Karpas-422 (cell line): ENCODE measurements around the gene BRSK2. TPM values are rescaled to one million over a fixed set of nuclear protein-coding genes. Genes with fewer than 3 reads are reported as not detected.
A peak's percentile ranks its signal among the peaks of the same experiment; 100 is the strongest.

Source experiments
- DNase-seq: peaks from one replicate; pipeline ENCODE4 v3.0.0-alpha.2; 2015
- H2AFZ ChIP-seq: fragments of 200-600 bp; sonication (generic); 2 replicates; pipeline ENCODE4 v1.6.1; 2014; ENCODE audit warnings: antibody characterized with exemption, low read length, mixed read lengths
- H3K27ac ChIP-seq: fragments of 200-600 bp; sonication (generic); 2 replicates; pipeline ENCODE4 v1.5.1; 2014; ENCODE audit warnings: mild to moderate bottlenecking, low read length, moderate library complexity
- H3K27me3 ChIP-seq: fragments of 200-600 bp; sonication (generic); 2 replicates; pipeline ENCODE4 v1.6.1; 2014; ENCODE audit warnings: low read length, mixed read lengths
- H3K36me3 ChIP-seq: fragments of 200-600 bp; sonication (generic); 2 replicates; pipeline ENCODE4 v1.6.1; 2014; ENCODE audit warnings: low read length, mixed read lengths; ENCODE audit not compliant: insufficient read depth
- H3K4me1 ChIP-seq: fragments of 200-600 bp; sonication (generic); 2 replicates; pipeline ENCODE4 v1.6.1; 2014; ENCODE audit warnings: mild to moderate bottlenecking, low read length, mixed read lengths
- H3K4me2 ChIP-seq: fragments of 200-600 bp; sonication (generic); 2 replicates; pipeline ENCODE4 v1.6.1; 2014; ENCODE audit warnings: low read length, low read depth, mild to moderate bottlenecking; ENCODE audit not compliant: poor library complexity, severe bottlenecking
- H3K4me3 ChIP-seq: fragments of 200-600 bp; sonication (generic); 2 replicates; pipeline ENCODE4 v1.5.1; 2014; ENCODE audit warnings: mild to moderate bottlenecking, antibody characterized with exemption, low read length, mixed read lengths
- H3K79me2 ChIP-seq: fragments of 200-600 bp; sonication (generic); 2 replicates; pipeline ENCODE4 v1.6.1; 2014; ENCODE audit warnings: mild to moderate bottlenecking, low read length, mixed read lengths
- H3K9ac ChIP-seq: fragments of 200-600 bp; sonication (generic); 2 replicates; pipeline ENCODE4 v1.6.0; 2014; ENCODE audit warnings: low read length
- H3K9me2 ChIP-seq: fragments of 200-600 bp; sonication (generic), shearing (Covaris generic); replicated peaks from 2 replicates; pipeline ENCODE4 v1.6.0; 2014; ENCODE audit warnings: mild to moderate bottlenecking, low read length, moderate library complexity; ENCODE audit not compliant: insufficient read depth
- H3K9me3 ChIP-seq: fragments of 300-700, 200-600 bp; sonication (generic); 2 replicates; pipeline ENCODE4 v1.6.1; 2014; ENCODE audit warnings: low read length, mixed read lengths
- H4K20me1 ChIP-seq: fragments of 200-600 bp; sonication (generic); 2 replicates; pipeline ENCODE4 v1.6.1; 2014; ENCODE audit warnings: mild to moderate bottlenecking, antibody characterized with exemption, low read length, low read depth; ENCODE audit not compliant: insufficient read depth
- total RNA-seq: library from RNA; depleted of rRNA; stranded (reverse); fragments of >200 nt; shearing (Covaris generic); gene quantifications from 2 replicates; pipeline ENCODE4 v1.2.3, GENCODE V29; 2014; ENCODE audit warnings: low replicate concordance

BRSK2 gene
- total RNA-seq, 1 experiment from 2014 or later = not detected

DNA sequence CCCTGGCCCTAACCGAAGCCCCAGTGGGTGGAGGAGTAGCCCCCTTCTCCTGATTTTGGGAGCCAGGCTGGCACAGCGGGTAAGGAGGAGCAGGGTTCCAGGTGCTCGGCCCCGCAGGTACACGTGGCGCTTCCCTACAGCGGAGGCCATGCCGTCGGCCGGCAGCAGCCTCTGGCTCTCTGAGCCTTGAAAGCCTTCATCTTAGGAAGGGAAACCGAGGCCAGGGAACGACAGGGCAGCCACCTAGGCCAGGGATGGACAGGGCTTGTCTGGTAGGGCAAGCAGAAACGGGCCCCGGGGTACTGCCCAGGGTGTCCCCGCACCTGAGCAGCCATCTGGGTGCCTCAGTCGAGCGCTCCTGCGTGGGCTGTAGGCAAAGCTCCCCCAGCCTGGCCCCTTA lies 68.1 kb downstream of the BRSK2 start:
- Histone ChIP-seq H3K9me3 (no peaks in the 10 kb centered on the region), H3K4me1 (no peaks in the 10 kb centered on the region), H3K9me2 (no peaks in the 10 kb centered on the region), H3K36me3 (no peaks in the 10 kb centered on the region), H3K4me2 (no peak overlapping the region), H3K27me3 (no peaks in the 10 kb centered on the region), H3K4me3 (no peak overlapping the region), H3K79me2 (no peaks in the 10 kb centered on the region), H2AFZ (no peak overlapping the region), H3K9ac (no peak overlapping the region), H4K20me1 (peaks cover 9% of the 10 kb centered on the region; the same call in 1 of the 2 replicates), H3K27ac (no peak overlapping the region)
- no peak for DNase-seq

DNA sequence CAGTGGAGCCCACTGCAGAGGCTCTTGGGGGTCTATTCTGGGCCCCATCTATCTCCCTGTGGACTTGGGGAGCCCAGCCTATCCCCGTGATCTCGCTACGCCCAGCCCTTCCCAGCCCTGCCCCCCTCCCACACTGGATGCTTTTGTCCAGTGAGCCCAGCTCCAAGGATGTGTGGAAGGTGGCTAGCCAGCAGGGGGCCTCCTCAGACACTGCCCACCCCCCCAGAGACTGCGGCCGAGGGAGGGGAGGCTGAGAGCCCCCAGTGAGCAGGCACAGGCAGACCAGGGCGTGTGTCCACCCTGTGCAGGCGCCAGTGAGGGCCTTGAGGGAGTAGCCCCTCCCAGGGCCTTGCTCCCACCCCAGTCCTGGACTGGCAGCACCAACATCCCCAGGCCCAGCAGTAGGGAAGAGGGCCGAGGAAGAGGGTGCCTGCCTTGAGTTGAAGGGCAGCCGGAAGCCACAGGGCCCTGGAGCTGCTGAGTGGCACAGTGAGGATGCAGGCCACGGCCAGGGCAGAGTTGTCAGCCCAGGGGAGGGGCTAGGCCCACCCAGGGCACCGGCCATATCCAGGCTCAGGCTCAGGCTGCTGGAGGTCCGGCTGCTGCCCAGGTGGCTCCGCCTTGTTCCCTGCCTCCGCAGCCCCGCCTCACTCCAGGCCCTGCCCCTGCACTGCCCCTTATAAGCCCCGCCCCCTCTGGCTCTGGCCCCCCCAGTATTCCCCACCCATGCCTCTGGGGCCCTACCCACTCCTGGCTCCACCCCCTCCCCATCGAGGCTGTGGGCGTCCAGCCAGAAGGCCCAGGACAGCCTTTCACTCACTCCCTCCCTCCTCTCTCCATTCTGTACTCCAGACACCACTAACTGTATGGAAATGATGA lies 68.8 kb downstream of the BRSK2 start:
- Histone ChIP-seq H3K4me2 (no peak overlapping the region), H3K9me3 (no peaks in the 10 kb centered on the region), H3K79me2 (no peaks in the 10 kb centered on the region), H3K27ac (no peak overlapping the region), H3K36me3 (no peaks in the 10 kb centered on the region), H3K4me3 (no peak overlapping the region), H3K9me2 (no peaks in the 10 kb centered on the region), H4K20me1 (peaks cover 9% of the 10 kb centered on the region; the same call in 1 of the 2 replicates), H3K4me1 (no peaks in the 10 kb centered on the region), H3K9ac (no peak overlapping the region), H2AFZ (no peak overlapping the region), H3K27me3 (no peaks in the 10 kb centered on the region)
- peak; percentile 57 for DNase-seq

DNA sequence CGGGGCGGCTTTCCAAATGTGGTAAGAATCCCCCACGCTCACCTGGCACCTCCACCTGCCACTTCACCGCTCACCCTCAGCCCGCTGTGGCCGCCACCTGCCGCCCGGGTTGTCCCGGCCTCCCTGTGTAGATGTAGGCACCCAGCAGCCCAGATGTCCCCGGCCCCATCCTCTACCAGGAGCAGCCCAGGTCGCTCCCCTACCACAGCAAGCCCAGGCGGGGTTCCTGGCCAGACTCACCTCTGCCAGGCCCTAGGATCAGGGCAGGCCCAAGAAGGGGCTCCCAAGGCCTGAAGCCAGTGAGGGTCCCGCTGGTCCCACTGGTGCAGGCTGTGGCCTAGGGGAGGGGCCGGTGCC lies 69.5 kb downstream of the BRSK2 start:
- no peak for DNase-seq
- Histone ChIP-seq H2AFZ (no peak overlapping the region), H3K9me3 (no peaks in the 10 kb centered on the region), H3K4me1 (no peaks in the 10 kb centered on the region), H3K36me3 (no peaks in the 10 kb centered on the region), H3K4me2 (no peak overlapping the region), H4K20me1 (peaks cover 9% of the 10 kb centered on the region; the same call in 1 of the 2 replicates), H3K9ac (no peak overlapping the region), H3K27ac (no peak overlapping the region), H3K27me3 (no peaks in the 10 kb centered on the region), H3K9me2 (no peaks in the 10 kb centered on the region), H3K4me3 (no peak overlapping the region), H3K79me2 (no peaks in the 10 kb centered on the region)

DNA sequence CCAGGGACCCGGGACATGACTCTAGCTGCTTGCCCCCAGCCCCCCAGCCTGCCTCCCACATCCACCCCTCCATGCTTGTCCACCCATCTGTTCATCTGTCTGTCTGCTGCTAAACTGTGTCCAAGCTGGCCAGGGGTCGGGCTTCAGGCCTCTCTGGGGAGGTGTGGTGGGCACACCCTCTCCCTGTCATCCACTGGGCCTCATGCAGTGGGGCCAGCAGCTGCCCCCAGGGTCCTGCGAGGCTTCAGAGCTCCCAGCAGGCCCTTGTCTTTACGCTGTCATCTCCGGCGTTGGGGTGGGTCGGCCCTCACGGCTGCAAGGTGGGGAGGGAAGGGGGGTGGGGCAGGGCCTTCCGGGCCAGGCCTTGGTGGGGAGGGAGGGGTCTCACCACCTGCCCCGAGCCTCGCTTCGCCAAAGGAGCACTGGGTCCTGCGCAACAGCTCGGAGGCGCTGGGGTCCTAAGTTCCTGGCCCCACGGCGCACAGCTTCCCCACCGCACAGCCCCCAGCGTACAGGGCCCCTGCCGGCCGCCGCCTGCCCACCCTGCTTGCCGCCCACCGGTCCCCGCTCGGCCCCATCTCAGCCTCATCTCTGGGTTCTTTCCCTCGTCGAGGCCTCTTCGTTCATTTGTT lies 70.1 kb downstream of the BRSK2 start:
- Histone ChIP-seq H3K4me1 (no peaks in the 10 kb centered on the region), H3K79me2 (no peaks in the 10 kb centered on the region), H3K4me2 (no peak overlapping the region), H3K27ac (no peak overlapping the region), H3K27me3 (no peaks in the 10 kb centered on the region), H3K9me2 (no peaks in the 10 kb centered on the region), H2AFZ (no peak overlapping the region), H3K36me3 (no peaks in the 10 kb centered on the region), H3K9me3 (no peaks in the 10 kb centered on the region), H3K9ac (no peak overlapping the region), H3K4me3 (no peak overlapping the region), H4K20me1 (peaks cover 5% of the 10 kb centered on the region; the same call in 1 of the 2 replicates)
- no peak for DNase-seq

DNA sequence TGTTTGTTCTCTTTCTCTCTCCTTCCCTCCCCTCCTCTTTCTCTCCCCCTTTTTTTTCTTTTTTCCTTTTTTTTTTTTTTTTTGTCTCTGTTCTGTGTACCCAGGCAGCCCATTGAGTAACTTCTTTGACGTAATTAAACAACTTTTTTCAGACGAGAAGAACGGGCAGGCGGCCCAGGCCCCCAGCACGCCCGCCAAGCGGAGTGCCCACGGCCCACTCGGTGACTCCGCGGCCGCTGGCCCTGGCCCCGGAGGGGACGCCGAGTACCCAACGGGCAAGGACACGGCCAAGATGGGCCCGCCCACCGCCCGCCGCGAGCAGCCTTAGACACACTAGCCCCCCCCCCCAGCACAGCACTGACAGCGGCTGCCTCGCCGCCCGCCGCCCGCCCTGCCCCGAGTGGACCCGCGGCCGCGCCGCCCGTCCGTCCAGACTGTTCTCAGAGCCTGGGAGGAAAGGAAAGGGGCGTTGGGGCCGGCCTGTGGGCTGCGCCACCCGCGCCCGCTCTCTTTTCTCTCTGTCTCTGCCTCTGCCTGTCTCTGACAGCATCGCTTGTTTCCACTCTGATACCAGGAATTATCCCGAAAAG lies 70.8 kb downstream of the BRSK2 start:
- H3K4me3 ChIP-seq = no peak overlapping the region
- no peaks in the 10 kb centered on the region for H3K36me3 ChIP-seq
- no peaks in the 10 kb centered on the region for H3K9me3 ChIP-seq
- H3K79me2 ChIP-seq = no peaks in the 10 kb centered on the region
- no peaks in the 10 kb centered on the region for H3K27me3 ChIP-seq
- H3K4me2 ChIP-seq = no peak overlapping the region
- no peak for DNase-seq
- peaks cover 5% of the 10 kb centered on the region; the same call in 1 of the 2 replicates for H4K20me1 ChIP-seq
- no peaks in the 10 kb centered on the region for H3K9me2 ChIP-seq
- no peak overlapping the region for H3K9ac ChIP-seq
- no peak overlapping the region for H3K27ac ChIP-seq
- H2AFZ ChIP-seq = no peak overlapping the region
- no peaks in the 10 kb centered on the region for H3K4me1 ChIP-seq

DNA sequence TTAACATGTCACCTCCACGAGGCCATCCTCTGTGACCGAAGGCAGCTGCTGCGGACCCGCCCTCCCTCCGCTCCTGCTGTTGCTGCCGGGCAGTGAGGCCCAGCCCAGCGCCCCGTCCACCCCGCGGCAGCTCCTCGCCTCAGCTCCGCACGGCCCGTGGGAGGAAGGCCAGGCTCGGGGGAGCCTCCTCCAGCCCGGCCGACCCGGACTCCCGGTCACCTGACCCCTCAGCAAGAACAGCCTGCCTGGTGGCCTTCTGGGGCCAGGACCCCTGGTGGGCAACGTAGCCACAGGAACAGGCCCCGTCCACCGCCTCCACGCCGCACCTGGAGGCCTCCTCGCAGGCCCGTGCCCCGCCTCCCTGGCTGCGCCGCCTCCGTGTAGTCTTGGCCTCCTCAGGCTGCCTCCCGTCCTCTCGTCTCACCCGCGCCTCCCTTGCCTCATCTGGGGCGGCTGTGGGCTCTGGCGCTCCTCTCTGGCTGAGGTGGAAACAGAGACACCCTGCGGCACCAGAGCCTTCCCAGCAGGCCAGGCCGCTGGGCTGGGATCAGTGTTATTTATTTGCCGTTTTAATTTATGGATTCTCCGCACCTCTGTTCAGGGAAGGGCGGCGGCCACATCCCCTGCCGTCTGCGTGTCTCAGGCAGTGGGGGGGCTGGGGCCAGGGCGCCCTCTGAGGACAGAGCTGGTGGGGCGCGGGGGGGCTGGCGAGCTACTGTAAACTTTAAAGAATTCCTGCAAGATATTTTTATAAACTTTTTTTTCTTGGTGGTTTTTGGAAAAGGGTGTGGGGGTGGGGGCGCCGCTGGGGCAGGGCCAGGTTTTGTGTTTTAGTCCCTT lies 71.5 kb downstream of the BRSK2 start:
- H3K9ac ChIP-seq = no peak overlapping the region
- no peak for DNase-seq
- H3K79me2 ChIP-seq = no peaks in the 10 kb centered on the region
- peaks cover 5% of the 10 kb centered on the region; the same call in 1 of the 2 replicates for H4K20me1 ChIP-seq
- H3K4me3 ChIP-seq = no peak overlapping the region
- no peaks in the 10 kb centered on the region for H3K9me3 ChIP-seq
- no peak overlapping the region for H3K4me2 ChIP-seq
- H3K36me3 ChIP-seq = no peaks in the 10 kb centered on the region
- no peak overlapping the region for H2AFZ ChIP-seq
- H3K27ac ChIP-seq = no peak overlapping the region
- H3K27me3 ChIP-seq = no peaks in the 10 kb centered on the region
- H3K9me2 ChIP-seq = no peaks in the 10 kb centered on the region
- H3K4me1 ChIP-seq = no peaks in the 10 kb centered on the region

DNA sequence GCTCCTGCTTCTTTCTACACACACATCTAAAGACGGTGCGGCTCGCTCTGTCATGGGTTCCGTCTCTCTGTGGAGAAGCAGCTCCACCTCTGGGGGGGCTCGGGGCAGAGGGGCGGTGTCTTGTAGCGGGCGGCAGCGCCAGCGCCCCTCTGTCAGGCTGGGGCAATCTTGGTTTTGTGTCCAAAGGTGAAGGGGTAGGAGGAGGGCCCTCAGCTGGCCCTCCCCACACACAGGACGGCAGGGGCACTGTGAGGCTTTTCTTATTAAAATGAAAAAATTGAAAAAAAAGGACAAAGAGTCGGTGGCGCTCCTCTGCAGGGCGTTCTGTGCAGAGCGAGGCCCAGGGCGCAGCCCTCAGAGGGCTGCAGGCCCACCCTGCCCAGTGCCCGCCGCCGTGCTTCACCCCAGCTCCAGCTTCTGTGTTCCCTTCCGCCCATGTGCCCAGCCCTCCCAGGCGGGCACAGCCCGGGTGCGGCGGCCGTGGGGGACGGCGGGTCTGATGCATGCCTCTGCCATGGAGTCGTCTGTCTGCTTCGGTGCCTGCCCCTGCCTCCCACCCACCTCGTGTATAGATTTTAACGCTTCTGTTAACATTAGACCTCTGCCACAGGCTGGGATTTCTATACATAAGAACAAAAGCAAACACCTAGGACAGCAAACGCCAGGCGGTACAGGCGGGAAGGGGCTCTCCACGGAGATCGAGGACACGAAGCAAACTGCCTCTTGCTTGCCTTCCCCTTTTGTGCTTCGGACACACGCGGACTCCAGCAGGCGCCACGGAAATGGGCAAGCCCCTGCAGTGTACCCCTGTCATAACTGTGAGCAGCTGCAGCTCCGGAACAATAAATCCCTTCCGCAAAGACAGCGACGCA lies 72.3 kb downstream of the BRSK2 start:
- no peak for DNase-seq
- Histone ChIP-seq H3K4me2 (no peak overlapping the region), H2AFZ (no peak overlapping the region), H3K9ac (no peak overlapping the region), H4K20me1 (peaks cover 5% of the 10 kb centered on the region; the same call in 1 of the 2 replicates), H3K27me3 (no peaks in the 10 kb centered on the region), H3K79me2 (no peaks in the 10 kb centered on the region), H3K27ac (no peak overlapping the region), H3K9me3 (no peaks in the 10 kb centered on the region), H3K4me3 (no peak overlapping the region), H3K4me1 (no peaks in the 10 kb centered on the region), H3K36me3 (no peaks in the 10 kb centered on the region), H3K9me2 (no peaks in the 10 kb centered on the region)
